Cardiac muscle cell (in vitro differentiated cells and primary cell): ENCODE data around the gene ARL10. TPM values are rescaled to one million over a fixed set of nuclear protein-coding genes. Genes with fewer than 3 reads are reported as not detected.

ENCODE experiments used
- DNase-seq, 2 donors: peaks; one replicate each; pipeline versions ENCODE4 v3.0.0 to v3.0.0-alpha.2; 2010 to 2017; ENCODE audit warnings: low read depth in 1 of 2, low spot score in 1 of 2
- H3K27ac ChIP-seq: fragments of 200-600 bp; sonication (generic); 2 replicates; pipeline ENCODE4 v1.5.1; 2016
- H3K27me3 ChIP-seq: fragments of 200-600 bp; sonication (generic); 2 replicates; pipeline ENCODE4 v1.6.0; 2016; ENCODE audit warnings: control low read depth
- H3K36me3 ChIP-seq: fragments of 200-600 bp; sonication (generic); 2 replicates; pipeline ENCODE4 v1.5.1; 2016; ENCODE audit warnings: control low read depth
- H3K4me1 ChIP-seq: fragments of 200-600 bp; sonication (generic); 2 replicates; pipeline ENCODE4 v1.8.1; 2017; ENCODE audit warnings: low read depth, mild to moderate bottlenecking, mixed run types
- H3K4me3 ChIP-seq: fragments of 200-600 bp; sonication (generic); 2 replicates; pipeline ENCODE4 v1.5.1; 2016; ENCODE audit warnings: mild to moderate bottlenecking
- H3K9me3 ChIP-seq: fragments of 200-600 bp; sonication (generic); 2 replicates; pipeline ENCODE4 v1.5.1; 2017; ENCODE audit warnings: low read depth, mild to moderate bottlenecking, control low read depth
- polyA plus RNA-seq: library from polyadenylated mRNA; unstranded; fragments of >200 nt; fragmentation: Nextera tagmentation; extraction: Ambion mirVana; gene quantifications from 2 replicates; pipeline ENCODE4 v1.2.1, GENCODE V29; 2016
- total RNA-seq: library from RNA; depleted of rRNA; stranded (reverse); fragments of >200 nt; gene quantifications from 2 replicates; pipeline ENCODE4 v1.2.3, GENCODE V29; 2016
- TF ChIP-seq, protein P1 (sequence below): IDR thresholded peaks from 2 replicates; pipeline ENCODE4 v1.5.1; 2012; ENCODE audit warnings: low read depth, mild to moderate bottlenecking, low read length

Gene ARL10
- total and polyA plus RNA-seq, 2 experiments from 2014 or later, result 7.8 to 29.5 TPM

GRCh38 chr5:176356179-176356566, 9.1 kb upstream of the ARL10 start:
- peaks cover 3% of the 10 kb centered on the region for H3K4me1 ChIP-seq
- no peaks in the 10 kb centered on the region for H3K27me3 ChIP-seq
- H3K4me3 ChIP-seq, result no peak overlapping the region
- no peak for DNase-seq
- TF ChIP-seq, protein P1, sequence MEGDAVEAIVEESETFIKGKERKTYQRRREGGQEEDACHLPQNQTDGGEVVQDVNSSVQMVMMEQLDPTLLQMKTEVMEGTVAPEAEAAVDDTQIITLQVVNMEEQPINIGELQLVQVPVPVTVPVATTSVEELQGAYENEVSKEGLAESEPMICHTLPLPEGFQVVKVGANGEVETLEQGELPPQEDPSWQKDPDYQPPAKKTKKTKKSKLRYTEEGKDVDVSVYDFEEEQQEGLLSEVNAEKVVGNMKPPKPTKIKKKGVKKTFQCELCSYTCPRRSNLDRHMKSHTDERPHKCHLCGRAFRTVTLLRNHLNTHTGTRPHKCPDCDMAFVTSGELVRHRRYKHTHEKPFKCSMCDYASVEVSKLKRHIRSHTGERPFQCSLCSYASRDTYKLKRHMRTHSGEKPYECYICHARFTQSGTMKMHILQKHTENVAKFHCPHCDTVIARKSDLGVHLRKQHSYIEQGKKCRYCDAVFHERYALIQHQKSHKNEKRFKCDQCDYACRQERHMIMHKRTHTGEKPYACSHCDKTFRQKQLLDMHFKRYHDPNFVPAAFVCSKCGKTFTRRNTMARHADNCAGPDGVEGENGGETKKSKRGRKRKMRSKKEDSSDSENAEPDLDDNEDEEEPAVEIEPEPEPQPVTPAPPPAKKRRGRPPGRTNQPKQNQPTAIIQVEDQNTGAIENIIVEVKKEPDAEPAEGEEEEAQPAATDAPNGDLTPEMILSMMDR, result no peak
- peaks cover 39% of the 10 kb centered on the region for H3K36me3 ChIP-seq
- H3K27ac ChIP-seq, result no peak overlapping the region
- H3K9me3 ChIP-seq, result no peaks in the 10 kb centered on the region

DNA sequence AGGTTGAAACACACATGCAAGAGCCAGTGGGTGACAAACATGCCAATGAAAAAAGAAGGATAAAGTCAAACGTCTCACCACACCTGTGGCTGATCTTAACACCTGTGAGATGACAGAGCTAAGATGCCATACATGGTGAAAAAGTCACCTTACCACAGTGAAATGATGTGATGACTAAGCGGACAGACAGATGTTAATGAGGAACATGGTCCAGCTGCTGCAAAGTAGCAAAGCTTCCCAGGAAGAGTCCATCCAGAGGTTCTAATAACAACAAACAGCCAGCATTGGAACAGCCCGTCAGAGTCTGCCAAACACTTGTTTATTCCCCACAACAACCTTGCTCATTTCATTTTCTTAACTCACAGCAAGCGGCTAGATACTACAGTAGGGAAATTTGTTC, 5.6 kb upstream of the ARL10 start:
- Histone ChIP-seq H3K27me3 (peaks cover 24% of the 10 kb centered on the region), H3K4me1 (peaks cover 3% of the 10 kb centered on the region), H3K27ac (no peak overlapping the region), H3K4me3 (no peak overlapping the region), H3K36me3 (peaks cover 16% of the 10 kb centered on the region), H3K9me3 (no peaks in the 10 kb centered on the region)
- TF ChIP-seq, protein P1, result no peak
- no peak for DNase-seq

- peaks cover 12% of the 10 kb centered on the region for H3K36me3 ChIP-seq
- no peaks in the 10 kb centered on the region for H3K9me3 ChIP-seq
- TF ChIP-seq, protein P1, result no peak
- H3K4me1 ChIP-seq, result peaks cover 3% of the 10 kb centered on the region
- peak overlapping the region; percentile 55 for H3K4me3 ChIP-seq
- H3K27me3 ChIP-seq, result peaks cover 27% of the 10 kb centered on the region
- peak overlapping the region; percentile 40 for H3K27ac ChIP-seq
- peak in 1 of 2 donors; percentile 14 for DNase-seq
Measured at GRCh38 chr5:176360894-176361436, 4.3 kb upstream of the ARL10 start.

GRCh38 chr5:176361437-176362232, 3.7 kb upstream of the ARL10 start, which contains the start of gene KIAA1191:
KIAA1191 (minus strand) TSS chr5:176361764; CDS start chr5:176359508, 2,256 bp downstream.
- no peaks in the 10 kb centered on the region for H3K9me3 ChIP-seq
- TF ChIP-seq, protein P1, result peak; percentile 14
- peak; percentile 89 to 92 for DNase-seq
- H3K27ac ChIP-seq, result peak within 1 kb of the TSS; percentile 40
- H3K36me3 ChIP-seq, result peaks cover 10% of the 10 kb centered on the region
- peaks cover 3% of the 10 kb centered on the region for H3K4me1 ChIP-seq
- H3K27me3 ChIP-seq, result peaks cover 27% of the 10 kb centered on the region
- peak within 1 kb of the TSS; percentile 55 for H3K4me3 ChIP-seq

GRCh38 chr5:176362233-176362490, 3.1 kb upstream of the ARL10 start:
- Histone ChIP-seq H3K4me3 (peak overlapping the region; percentile 55), H3K27ac (no peak overlapping the region), H3K9me3 (no peaks in the 10 kb centered on the region), H3K27me3 (peaks cover 27% of the 10 kb centered on the region), H3K36me3 (peaks cover 9% of the 10 kb centered on the region), H3K4me1 (peaks cover 3% of the 10 kb centered on the region)
- DNase-seq, result no peak
- TF ChIP-seq, protein P1, result no peak
